Brain pericyte (primary cell): ENCODE data around the gene BUD23.
"Not testable (repeated sequence)": the region's sequence is repeated elsewhere in the genome, so short reads cannot be mapped to it uniquely, and the experiment has no call there.

Source experiments
- DNase-seq: peaks from one replicate; pipeline ENCODE4 v3.0.0-alpha.2; 2012; ENCODE audit warnings: low read depth, low spot score

The BUD23 gene

DNA sequence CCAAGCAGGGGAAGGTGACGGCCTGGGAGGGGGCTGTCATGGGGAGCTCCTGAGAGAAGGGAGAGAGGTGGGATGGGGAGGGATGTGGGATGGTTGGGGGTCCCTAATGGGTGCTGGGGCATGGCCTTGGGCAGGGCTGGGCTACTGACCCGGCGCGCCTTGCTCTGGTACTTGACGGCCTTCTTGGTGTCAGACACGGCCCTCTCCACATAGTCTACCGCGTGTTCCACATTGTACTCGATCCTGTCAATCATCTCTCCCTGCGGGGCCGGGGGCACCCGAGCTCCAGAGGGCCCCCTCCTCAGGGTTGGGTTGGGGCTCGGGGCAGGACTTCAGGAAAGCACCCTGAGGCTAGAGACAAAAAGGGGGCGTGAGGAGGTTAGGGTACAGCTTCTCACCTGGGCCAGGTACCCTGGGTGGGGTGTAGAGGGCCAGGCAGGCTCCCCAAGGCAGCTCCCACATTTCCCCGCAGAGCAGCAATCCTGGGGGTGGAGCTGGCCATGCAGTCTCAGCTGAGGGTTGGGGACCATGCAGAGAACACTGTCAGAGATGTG, 17.3 kb downstream of the BUD23 start:
- DNase-seq, result no peak

DNA sequence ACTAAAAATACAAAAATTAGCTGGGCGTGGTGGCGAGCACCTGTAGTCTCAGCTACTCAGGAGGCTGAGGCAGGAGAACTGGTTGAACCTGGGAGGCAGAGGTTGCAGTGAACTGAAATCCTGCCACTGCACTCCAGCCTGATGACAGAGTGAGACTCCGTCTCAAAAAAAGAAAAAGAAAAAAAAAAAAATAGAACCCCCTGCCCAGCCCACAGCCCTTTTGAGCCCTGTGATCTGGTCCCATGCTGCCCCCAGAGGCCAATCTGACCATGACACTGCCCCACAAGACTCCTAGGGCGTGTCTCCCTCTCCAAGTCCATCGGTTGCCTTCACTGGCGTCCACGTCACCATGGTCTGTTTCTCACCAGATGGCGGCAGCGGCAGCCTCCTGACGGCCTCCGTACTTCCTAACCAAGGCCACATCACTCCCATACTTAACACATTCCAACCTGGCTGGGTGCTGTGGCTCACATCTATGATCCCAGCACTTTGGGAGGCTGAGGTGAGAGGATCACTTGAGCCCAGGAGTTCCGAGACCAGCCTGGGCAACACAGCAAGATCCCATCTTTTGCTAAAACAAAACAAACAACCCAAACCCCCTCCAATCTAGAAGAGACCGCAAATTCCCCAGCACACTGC, 18.1 kb downstream of the BUD23 start:
- DNase-seq, result no peak

- DNase-seq, result no peak
Measured at GRCh38 chr7:73702226-73702625, 18.8 kb downstream of the BUD23 start.

GRCh38 chr7:73702665-73703064, 19.3 kb downstream of the BUD23 start:
- no peak for DNase-seq

DNA sequence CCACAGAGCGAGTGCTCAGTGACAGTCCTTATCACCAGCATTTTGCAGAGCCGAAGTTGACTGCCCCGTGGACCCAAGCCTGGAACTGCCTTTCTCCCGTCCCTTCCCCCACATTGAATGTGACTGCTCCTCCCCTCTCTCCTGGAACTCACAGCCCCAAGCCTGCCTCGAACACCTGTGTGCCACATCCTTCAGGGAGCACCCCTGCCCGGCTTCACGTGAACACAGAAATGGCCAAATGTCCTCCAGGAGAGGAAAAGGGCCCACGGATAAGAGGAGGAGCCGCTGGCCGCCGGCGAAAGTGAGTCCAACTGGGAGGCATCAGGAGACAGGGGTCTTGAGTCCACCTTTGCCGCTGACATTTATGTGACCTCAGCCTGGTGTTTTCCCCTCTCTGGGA, 19.8 kb downstream of the BUD23 start:
- no peak for DNase-seq

GRCh38 chr7:73703757-73704639, 20.6 kb downstream of the BUD23 start:
- DNase-seq, result no peak

DNA sequence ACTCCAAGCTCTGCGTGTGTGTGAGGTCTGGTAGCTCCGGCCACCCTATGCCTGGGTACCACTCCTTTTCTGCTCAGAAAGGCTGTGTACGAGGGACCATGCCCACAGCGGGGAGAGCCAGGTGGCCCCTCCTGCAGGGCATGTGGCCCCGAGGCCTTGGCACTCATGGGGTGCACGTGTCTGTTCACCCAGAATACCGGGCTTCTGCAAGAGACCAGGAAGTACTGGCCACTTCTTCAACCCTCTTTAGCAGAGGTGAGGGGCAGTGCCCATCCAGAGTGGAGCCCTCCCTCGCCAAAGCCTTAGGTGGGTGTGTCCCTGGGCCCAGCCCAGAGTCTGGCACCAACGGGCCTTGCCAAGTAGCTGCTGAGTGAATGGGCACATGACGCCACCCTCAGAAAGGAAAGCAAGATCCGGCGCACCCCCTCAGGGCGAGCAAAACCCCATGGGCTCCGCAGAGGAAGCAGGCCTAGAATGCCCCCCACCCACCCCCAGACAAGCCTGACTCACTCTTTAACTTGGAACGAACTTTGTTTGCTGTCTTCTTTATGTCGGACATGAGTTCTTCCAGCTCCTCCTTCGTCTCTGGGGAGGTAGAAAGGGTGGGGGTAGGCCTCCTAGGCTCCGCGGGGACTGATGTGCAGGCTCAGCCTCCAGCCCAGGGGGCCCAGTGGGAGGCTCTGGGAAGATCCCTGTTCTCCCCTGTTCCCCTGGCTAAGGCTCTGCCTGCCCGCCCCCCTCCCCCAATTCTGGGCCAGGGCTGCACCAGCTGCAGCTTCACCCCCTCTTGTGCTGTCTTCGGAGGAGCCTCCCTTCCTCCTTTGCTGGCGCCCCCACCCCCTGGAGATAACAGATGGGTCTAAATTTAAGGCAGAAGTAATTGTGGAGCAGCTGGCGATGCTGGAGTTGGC, 21.5 kb downstream of the BUD23 start:
- DNase-seq, result peak; percentile 84

DNA sequence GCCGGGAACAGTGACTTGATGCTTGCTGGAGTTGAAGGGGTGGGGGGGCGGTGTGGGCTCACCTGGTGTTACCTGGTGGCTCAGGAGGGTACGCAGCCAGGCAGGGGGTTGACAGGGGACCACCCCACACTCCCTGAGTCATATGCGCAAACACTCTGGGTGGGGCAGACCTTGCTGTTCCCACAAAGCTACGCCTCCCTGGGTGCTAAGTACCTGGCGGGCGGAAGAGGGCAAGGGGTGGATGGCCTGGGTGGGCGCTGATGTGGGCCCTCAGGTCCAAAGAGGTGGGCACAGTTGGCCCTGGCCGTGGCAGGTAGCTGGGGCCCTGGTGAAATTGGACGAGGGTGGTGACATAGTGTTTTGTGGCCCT, 22.1 kb downstream of the BUD23 start:
- no peak for DNase-seq

DNA sequence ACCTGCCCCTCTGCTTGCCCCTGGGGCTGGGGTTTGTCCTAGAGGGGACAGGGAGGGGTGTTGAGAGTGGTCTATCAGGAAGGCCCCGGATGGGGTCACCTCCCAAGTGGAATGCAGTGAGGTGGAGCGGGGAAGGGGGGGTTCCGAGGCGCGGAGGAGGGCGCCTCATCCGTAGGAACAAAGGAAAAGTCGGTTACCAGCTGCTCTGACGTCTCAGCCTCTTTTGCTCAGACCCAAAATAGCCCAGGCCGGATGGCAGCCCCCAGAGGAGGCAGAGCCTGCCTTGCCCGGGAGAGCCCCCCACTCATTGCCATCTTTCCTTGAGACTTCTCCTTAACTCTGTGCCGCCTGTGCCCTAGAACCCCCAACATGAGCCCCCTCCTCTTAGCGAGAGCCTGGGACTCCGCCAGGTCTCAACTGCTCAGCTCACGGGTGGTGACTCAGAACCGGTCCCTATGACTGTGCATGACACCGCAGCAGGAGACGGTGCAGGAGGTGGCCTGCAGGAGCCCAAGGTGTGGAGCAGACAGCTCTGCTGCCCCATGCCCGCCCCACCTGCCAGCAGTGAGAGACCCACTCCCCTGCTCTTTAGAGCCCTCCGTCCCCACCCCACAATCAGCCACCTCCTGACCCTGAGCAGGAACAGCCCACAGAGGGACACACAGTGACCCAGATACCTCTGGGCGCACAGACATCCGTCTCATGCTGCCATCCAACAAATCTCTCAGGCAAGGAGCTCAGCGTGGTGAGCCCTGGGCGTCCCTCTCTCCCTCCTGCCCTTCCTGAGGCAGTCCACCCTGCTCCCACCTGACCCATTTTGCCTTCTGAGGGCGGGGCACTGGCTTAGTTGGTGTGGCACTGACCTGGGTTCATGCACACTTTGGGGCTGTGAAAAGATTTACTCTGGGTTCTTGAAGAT, 23.0 kb downstream of the BUD23 start:
- no peak for DNase-seq

GRCh38 chr7:73707045-73707631, 23.7 kb downstream of the BUD23 start:
- no peak for DNase-seq

- no peak for DNase-seq
Measured at GRCh38 chr7:73708961-73709549, 25.7 kb downstream of the BUD23 start.

DNA sequence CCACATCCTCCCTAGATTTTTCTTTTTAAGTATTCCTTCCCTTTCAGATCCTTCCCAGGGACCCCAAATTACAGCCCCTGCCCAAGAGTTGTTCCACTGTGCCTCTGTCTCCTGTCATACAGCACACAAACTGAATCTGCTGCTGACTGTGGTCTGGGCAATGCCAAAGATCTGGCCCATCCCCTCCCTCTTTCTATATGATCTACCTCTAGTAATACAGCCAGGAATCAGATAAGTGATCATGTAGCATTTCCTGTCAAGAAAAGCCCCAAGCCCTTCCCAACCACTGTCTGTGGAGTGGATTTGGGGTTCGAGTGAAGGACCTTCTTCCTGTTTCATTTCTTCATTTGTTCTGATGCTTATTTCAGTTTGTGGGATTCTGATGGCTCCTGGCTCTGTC, 29.4 kb downstream of the BUD23 start:
- DNase-seq, result no peak

DNA sequence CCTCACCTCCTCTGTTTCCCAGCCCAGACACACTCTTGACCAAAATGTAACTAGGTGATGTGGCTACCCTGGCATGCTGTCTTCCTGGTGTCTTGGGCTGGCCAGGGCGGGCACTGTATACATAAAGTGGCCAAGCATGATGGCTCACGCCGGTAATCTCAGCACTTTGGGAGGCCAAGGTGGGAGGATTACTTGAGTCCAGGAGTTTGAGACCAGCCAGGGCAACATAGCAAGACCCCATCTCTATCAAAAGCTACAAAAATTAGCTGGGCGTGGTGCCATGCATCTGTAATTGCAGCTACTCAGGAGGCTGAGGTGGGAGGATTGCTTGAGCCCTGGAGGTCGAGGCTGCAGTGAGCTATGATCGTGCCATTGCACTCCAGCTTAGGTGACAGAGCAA, 29.9 kb downstream of the BUD23 start:
- DNase-seq, result not testable (repeated sequence)

- peak; percentile 88 for DNase-seq
Measured at GRCh38 chr7:73715648-73716317, 32.4 kb downstream of the BUD23 start.

DNA sequence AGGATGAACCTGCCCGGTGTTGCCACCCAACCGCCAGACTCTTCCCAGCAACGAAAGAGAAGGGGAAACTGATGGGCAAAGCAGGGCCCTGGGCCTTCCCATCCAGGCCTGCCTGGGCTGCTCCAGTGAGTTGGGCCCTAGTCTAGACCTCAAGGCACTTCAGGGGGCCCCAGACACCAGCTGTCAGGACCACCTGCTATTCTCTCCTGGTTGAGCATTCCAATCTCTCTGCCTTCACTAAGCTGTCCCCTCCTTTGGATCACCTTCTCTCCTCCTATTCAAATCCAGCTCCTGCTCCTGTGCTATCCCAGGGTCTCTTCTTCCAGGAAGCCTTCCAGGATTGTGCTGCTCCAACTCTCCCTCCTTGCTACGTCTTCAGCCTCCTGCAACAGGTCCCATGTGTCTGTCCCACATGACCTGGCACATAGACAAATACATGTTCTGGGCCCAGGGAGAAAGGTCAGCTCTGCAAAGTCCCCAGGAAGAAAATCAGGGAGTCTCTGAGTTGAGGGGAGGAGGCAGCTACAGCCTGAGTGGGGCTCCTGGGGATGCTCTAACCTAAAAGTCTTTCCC, 33.0 kb downstream of the BUD23 start:
- no peak for DNase-seq

GRCh38 chr7:73717025-73717807, 33.8 kb downstream of the BUD23 start:
- no peak for DNase-seq

GRCh38 chr7:73717991-73718405, 34.6 kb downstream of the BUD23 start:
- no peak for DNase-seq

GRCh38 chr7:73718438-73718881, 35.1 kb downstream of the BUD23 start:
- DNase-seq, result no peak
